Naive thymus-derived CD4-positive, alpha-beta T cell (primary cell): ENCODE measurements around the gene PODNL1. TPM values are rescaled to one million over a fixed set of nuclear protein-coding genes. Genes with fewer than 3 reads are reported as not detected.

Experiments
- ATAC-seq: fragments of 150-1000 bp; cut with Tn5 transposase; 2 replicates; pipeline ENCODE4 v1.10.0; 2021; ENCODE audit warnings: mild to moderate bottlenecking, moderate library complexity
- CTCF ChIA-PET: fragments of 350-600 bp; sonication (Branson Sonifier 250); formaldehyde crosslinking; loops from one replicate; lab custom pipeline; 2021; ENCODE audit warnings: antibody characterized with exemption; lab: Charles Lee
- POLR2A ChIA-PET: fragments of 350-600 bp; sonication (Branson Sonifier 250); formaldehyde crosslinking; loops from one replicate; lab custom pipeline; 2021; ENCODE audit warnings: antibody characterized with exemption, inconsistent platforms; lab: Charles Lee
- DNase-seq, 9 donors: peaks; one replicate each; pipeline versions ENCODE4 v3.0.0 to v3.0.0-alpha.2; 2020 to 2022; ENCODE audit warnings: mixed read lengths in 1 of 9
- H3K27ac ChIP-seq: one replicate; pipeline ENCODE4 v1.7.0; 2013; ENCODE audit warnings: mild to moderate bottlenecking, low read depth, low read length, moderate library complexity
- H3K27me3 ChIP-seq, 2 donors: one replicate each; pipeline ENCODE4 v1.7.0; 2013; ENCODE audit warnings: low read length in 2 of 2, mild to moderate bottlenecking in 2 of 2, moderate library complexity in 2 of 2; ENCODE audit not compliant: control insufficient read depth in 2 of 2, insufficient read depth in 2 of 2
- H3K36me3 ChIP-seq, 3 experiments: 1 replicate in 2 of 3; 2 replicates in 1 of 3; pipeline ENCODE4 v1.7.0; 2013; ENCODE audit warnings: low read length in 3 of 3, mild to moderate bottlenecking in 3 of 3, moderate library complexity in 1 of 3; ENCODE audit not compliant: insufficient read depth in 3 of 3, control insufficient read depth in 2 of 3
- H3K4me1 ChIP-seq, 2 donors: one replicate each; pipeline ENCODE4 v1.7.0; 2013; ENCODE audit warnings: low read length in 2 of 2, mild to moderate bottlenecking in 2 of 2, moderate library complexity in 1 of 2; ENCODE audit not compliant: control insufficient read depth in 2 of 2, insufficient read depth in 2 of 2
- H3K4me3 ChIP-seq: 2 replicates; pipeline ENCODE4 v1.7.0; 2013; ENCODE audit warnings: mild to moderate bottlenecking, low read length
- H3K9me3 ChIP-seq, 3 experiments: 1 replicate in 2 of 3; 2 replicates in 1 of 3; pipeline ENCODE4 v1.7.0; 2013; ENCODE audit warnings: low read length in 3 of 3; ENCODE audit not compliant: control insufficient read depth in 2 of 3
- H3K27ac Mint-ChIP-seq, 9 donors: one replicate each; pipeline ENCODE4 v1.8.0; 2020 to 2022; ENCODE audit warnings: mixed read lengths in 9 of 9, mild to moderate bottlenecking in 8 of 9, moderate library complexity in 5 of 9, inconsistent platforms in 2 of 9
- H3K27me3 Mint-ChIP-seq, 5 donors: one replicate each; pipeline ENCODE4 v1.8.0; 2021 to 2022; ENCODE audit warnings: mixed read lengths in 5 of 5, mild to moderate bottlenecking in 1 of 5
- H3K36me3 Mint-ChIP-seq, 5 donors: one replicate each; pipeline ENCODE4 v1.8.0; 2020 to 2022; ENCODE audit warnings: mixed read lengths in 5 of 5, mild to moderate bottlenecking in 3 of 5, inconsistent platforms in 1 of 5
- H3K4me1 Mint-ChIP-seq, 7 donors: one replicate each; pipeline ENCODE4 v1.8.0; 2020 to 2022; ENCODE audit warnings: mixed read lengths in 7 of 7, mild to moderate bottlenecking in 3 of 7, inconsistent platforms in 1 of 7
- H3K4me3 Mint-ChIP-seq, 10 donors: one replicate each; pipeline ENCODE4 v1.8.0; 2020 to 2022; ENCODE audit warnings: mild to moderate bottlenecking in 10 of 10, mixed read lengths in 10 of 10, moderate library complexity in 6 of 10, inconsistent platforms in 2 of 10
- H3K9me3 Mint-ChIP-seq, 11 donors: one replicate each; pipeline ENCODE4 v1.8.0; 2020 to 2022; ENCODE audit warnings: mixed read lengths in 11 of 11, mild to moderate bottlenecking in 4 of 11, inconsistent platforms in 1 of 11, moderate library complexity in 1 of 11
- intact Hi-C, 2 donors: fragments of 100-400 bp; cut with micrococcal nuclease; formaldehyde crosslinking; loops; one replicate each; pipeline ENCODE4 v1.15.1; 2023
- polyA plus RNA-seq, 2 donors: library from polyadenylated mRNA; unstranded; fragments of 300-500 nt; fragmentation: Illumina TruSeq; gene quantifications; one replicate each; pipeline ENCODE4 v1.2.3, GENCODE V29; 2021
- total RNA-seq, 6 experiments: library from RNA in 5 of 6; stranded (reverse) in 5 of 6; gene quantifications; 1 replicate in 5 of 6; 2 replicates in 1 of 6; pipeline ENCODE4 v1.2.3 and lab custom pipeline; 2021 to 2026

The PODNL1 gene
- under 1 TPM in 1 of 5 experiments, not detected in 4; 0.59 TPM for total RNA-seq
- polyA plus RNA-seq: under 1 TPM in 1 of 2 donors, not detected in 1; 0.33 TPM
- not detected for total RNA-seq (lab: John Stamatoyannopoulos, UW)

GRCh38 chr19:13938301-13939064, at the start of gene PODNL1:
PODNL1 (minus strand) TSS chr19:13938417; CDS start chr19:13938181, 236 bp downstream.
- Mint-ChIP-seq H3K36me3 (no peaks in the 10 kb centered on the region), H3K27ac (peak within 1 kb of the TSS in 2 of 9 donors; percentile 44 to 63), H3K27me3 (peaks cover 0 to 13% (median 5%) of the 10 kb centered on the region in 5 donors), H3K4me3 (no peak within 1 kb of the TSS), H3K4me1 (peaks cover 2 to 11% (median 7%) of the 10 kb centered on the region in 7 donors), H3K9me3 (peaks cover 0 to 3% (median 0%) of the 10 kb centered on the region in 11 donors)
- intact Hi-C loops: no loop called here
- no peaks in the 10 kb centered on the region for H3K4me1 ChIP-seq
- no peaks in the 10 kb centered on the region for H3K9me3 ChIP-seq
- no peak for ATAC-seq
- CTCF ChIA-PET: interaction anchor here (0.6 kb wide), 1 partner anchor 67 kb away, joined by 3 read pairs; no protein-coding TSS in a partner anchor
- no peaks in the 10 kb centered on the region for H3K27me3 ChIP-seq
- no peak within 1 kb of the TSS for H3K4me3 ChIP-seq
- POLR2A ChIA-PET: no interaction called here
- H3K27ac ChIP-seq: no peak within 1 kb of the TSS
- DNase-seq: no peak
- H3K36me3 ChIP-seq: no peaks in the 10 kb centered on the region

- peaks cover 51 to 90% (median 69%) of the 10 kb centered on the region in 7 donors for H3K4me1 Mint-ChIP-seq
- Histone ChIP-seq H3K36me3 (peaks cover 0 to 15% (median 0%) of the 10 kb centered on the region in 3 experiments), H3K4me1 (peaks cover 39 to 65% of the 10 kb centered on the region in 2 donors), H3K27me3 (no peaks in the 10 kb centered on the region), H3K4me3 (peak overlapping the region; percentile 48), H3K9me3 (no peaks in the 10 kb centered on the region), H3K27ac (peak overlapping the region; percentile 97)
- ATAC-seq (no peak), DNase-seq (no peak)
- no peaks in the 10 kb centered on the region for H3K27me3 Mint-ChIP-seq
- H3K9me3 Mint-ChIP-seq: peaks cover 0 to 2% (median 0%) of the 10 kb centered on the region in 11 donors
- peak overlapping the region; percentile 61 to 85 (median 76) for H3K4me3 Mint-ChIP-seq
- ChIA-PET POLR2A (interaction anchor here (0.6 to 11.0 kb wide), 10 partner anchors 13 to 393 kb away, joined by 3 to 160 read pairs (median 4); partner anchors contain the start of genes DCAF15, IL27RA and RFX1), CTCF (interaction anchor here (0.6 to 1.4 kb wide), 5 partner anchors 11 to 94 kb away, joined by 3 to 6 read pairs (median 4); partner anchors contain the start of gene IL27RA)
- intact Hi-C loops: no loop called here
- peaks cover 0 to 27% (median 23%) of the 10 kb centered on the region in 5 donors for H3K36me3 Mint-ChIP-seq
- H3K27ac Mint-ChIP-seq: peak overlapping the region; percentile 92 to 99 (median 96)
Measured at GRCh38 chr19:13987101-13987890, 49.1 kb upstream of the PODNL1 start.

- ATAC-seq (peak; percentile 94), DNase-seq (peak; percentile 94 to 98 (median 97))
- POLR2A ChIA-PET: interaction anchor here (0.6 to 11.0 kb wide), 9 partner anchors 12 to 261 kb away, joined by 3 to 160 read pairs (median 4); partner anchors contain the start of genes DCAF15, IL27RA and RFX1
- Mint-ChIP-seq H3K27me3 (no peaks in the 10 kb centered on the region), H3K36me3 (peaks cover 0 to 22% (median 20%) of the 10 kb centered on the region in 5 donors), H3K27ac (peak overlapping the region; percentile 92 to 99 (median 96)), H3K4me1 (peaks cover 48 to 89% (median 66%) of the 10 kb centered on the region in 7 donors), H3K9me3 (peaks cover 0 to 2% (median 0%) of the 10 kb centered on the region in 11 donors), H3K4me3 (peak overlapping the region; percentile 61 to 85 (median 77))
- CTCF ChIA-PET: interaction anchor here (0.7 to 1.4 kb wide), 5 partner anchors 20 to 95 kb away, joined by 3 to 6 read pairs (median 3); partner anchors contain the start of gene IL27RA
- intact Hi-C loops: loop anchor here (1.0 kb wide), 6 partner anchors 12 to 106 kb away; partner anchors contain the start of genes DCAF15 (in 2 of the 2) and RFX1 (in 2 of the 2)
- Histone ChIP-seq H3K27ac (peak overlapping the region; percentile 97), H3K36me3 (peaks cover 0 to 7% (median 0%) of the 10 kb centered on the region in 3 experiments), H3K27me3 (no peaks in the 10 kb centered on the region), H3K4me1 (peaks cover 39 to 65% of the 10 kb centered on the region in 2 donors), H3K4me3 (peak overlapping the region; percentile 48), H3K9me3 (no peaks in the 10 kb centered on the region)
Measured at GRCh38 chr19:13986348-13986904, 48.2 kb upstream of the PODNL1 start.

GRCh38 chr19:13985771-13986347, 47.6 kb upstream of the PODNL1 start:
- H3K4me1 ChIP-seq: peaks cover 39 to 65% of the 10 kb centered on the region in 2 donors
- no peaks in the 10 kb centered on the region for H3K9me3 ChIP-seq
- Mint-ChIP-seq H3K36me3 (peaks cover 0 to 19% (median 16%) of the 10 kb centered on the region in 5 donors), H3K4me3 (peak overlapping the region; percentile 26 to 85 (median 77)), H3K27me3 (no peaks in the 10 kb centered on the region), H3K27ac (peak overlapping the region; percentile 92 to 99 (median 96)), H3K4me1 (peaks cover 46 to 86% (median 63%) of the 10 kb centered on the region in 7 donors), H3K9me3 (peaks cover 0 to 2% (median 0%) of the 10 kb centered on the region in 11 donors)
- intact Hi-C loops: loop anchor here (1.0 kb wide), 6 partner anchors 12 to 106 kb away; partner anchors contain the start of genes DCAF15 (in 2 of the 2) and RFX1 (in 2 of the 2)
- peak overlapping the region; percentile 97 for H3K27ac ChIP-seq
- peak; percentile 2 for ATAC-seq
- H3K4me3 ChIP-seq: peak overlapping the region; percentile 33
- ChIA-PET CTCF (interaction anchor here (0.7 to 1.4 kb wide), 6 partner anchors 9 to 62 kb away, joined by 3 to 6 read pairs (median 4); partner anchors contain the start of gene IL27RA), POLR2A (interaction anchor here (0.6 to 11.0 kb wide), 11 partner anchors 9 to 197 kb away, joined by 3 to 160 read pairs (median 4); partner anchors contain the start of genes DCAF15, IL27RA and RFX1)
- no peaks in the 10 kb centered on the region for H3K27me3 ChIP-seq
- peaks cover 0 to under 1% (median 0%) of the 10 kb centered on the region in 3 experiments for H3K36me3 ChIP-seq
- peak in 2 of 9 donors; percentile 17 to 50 for DNase-seq

- H3K4me3 ChIP-seq: no peak overlapping the region
- no peaks in the 10 kb centered on the region for H3K27me3 ChIP-seq
- H3K4me1 ChIP-seq: peaks cover 39 to 65% of the 10 kb centered on the region in 2 donors
- ATAC-seq (no peak), DNase-seq (peak in 3 of 9 donors; percentile 19 to 44 (median 20))
- Mint-ChIP-seq H3K9me3 (peaks cover 0 to 2% (median 0%) of the 10 kb centered on the region in 11 donors), H3K4me3 (peak overlapping the region; percentile 18 to 85 (median 74)), H3K4me1 (peaks cover 43 to 81% (median 61%) of the 10 kb centered on the region in 7 donors), H3K27ac (peak overlapping the region; percentile 92 to 99 (median 96)), H3K27me3 (no peaks in the 10 kb centered on the region), H3K36me3 (peaks cover 0 to 16% (median 15%) of the 10 kb centered on the region in 5 donors)
- no peaks in the 10 kb centered on the region for H3K9me3 ChIP-seq
- ChIA-PET CTCF (interaction anchor here (0.6 to 2.0 kb wide), 5 partner anchors 8 to 104 kb away, joined by 3 to 7 read pairs (median 4); partner anchors contain the start of gene IL27RA), POLR2A (interaction anchor here (0.6 to 11.0 kb wide), 11 partner anchors 8 to 196 kb away, joined by 3 to 160 read pairs (median 4); partner anchors contain the start of genes DCAF15, IL27RA and RFX1)
- intact Hi-C loops: no loop called here
- H3K27ac ChIP-seq: peak overlapping the region; percentile 97
- H3K36me3 ChIP-seq: no peaks in the 10 kb centered on the region
Measured at GRCh38 chr19:13984875-13985741, 46.9 kb upstream of the PODNL1 start.
